Measurements from ENCODE around the gene CTSE. TPM values are rescaled to one million over a fixed set of nuclear protein-coding genes. Genes with fewer than 3 reads are reported as not detected.

CTSE gene
- total RNA-seq, 1 donor: not detected

GRCh38 chr1:206050655-206051235, 27.1 kb upstream of the CTSE start:
- no peak for TF ChIP-seq CTCF (IDR thresholded peaks at IDR 0.05; ENCODE audit: insufficient read depth, low read depth, low read length)
- no peak for DNase-seq (ENCODE audit: low read depth)
- H3K4me3 ChIP-seq (ENCODE audit: low read depth, low read length): no peak overlapping the region

GRCh38 chr1:206049919-206050600, 26.4 kb upstream of the CTSE start:
- no peak for TF ChIP-seq CTCF (IDR thresholded peaks at IDR 0.05; ENCODE audit: insufficient read depth, low read depth, low read length)
- H3K4me3 ChIP-seq (ENCODE audit: low read depth, low read length): no peak overlapping the region
- no peak for DNase-seq (ENCODE audit: low read depth)

GRCh38 chr1:206049293-206049692, 25.6 kb upstream of the CTSE start:
- no peak for DNase-seq (ENCODE audit: low read depth)
- no peak overlapping the region for H3K4me3 ChIP-seq (ENCODE audit: low read depth, low read length)
- no peak for TF ChIP-seq CTCF (IDR thresholded peaks at IDR 0.05; ENCODE audit: insufficient read depth, low read depth, low read length)

- TF ChIP-seq CTCF (IDR thresholded peaks at IDR 0.05; ENCODE audit: insufficient read depth, low read depth, low read length): no peak
Observed at GRCh38 chr1:206048582-206048981, 24.9 kb upstream of the CTSE start.

GRCh38 chr1:206047271-206047670, 23.6 kb upstream of the CTSE start:
- no peak for DNase-seq (ENCODE audit: low read depth)
- TF ChIP-seq CTCF (IDR thresholded peaks at IDR 0.05; ENCODE audit: insufficient read depth, low read depth, low read length): no peak
- H3K4me3 ChIP-seq (ENCODE audit: low read depth, low read length): no peak overlapping the region

More at GRCh38 chr1:206048582-206048981, 24.9 kb upstream of the CTSE start:
- no peak for DNase-seq (ENCODE audit: low read depth)
- H3K4me3 ChIP-seq (ENCODE audit: low read depth, low read length): no peak overlapping the region

GRCh38 chr1:206041640-206042039, 17.9 kb upstream of the CTSE start:
- no peak for TF ChIP-seq CTCF (IDR thresholded peaks at IDR 0.05; ENCODE audit: insufficient read depth, low read depth, low read length)
- no peak for DNase-seq (ENCODE audit: low read depth)
- H3K4me3 ChIP-seq (ENCODE audit: low read depth, low read length): no peak overlapping the region

Data from fibroblast of villous mesenchyme (primary cell).